ENCODE data around the gene DRAXIN.
A peak's percentile ranks its signal among the peaks of the same experiment; 100 is the strongest.

Gene DRAXIN

GRCh38 chr1:11766429-11766776 lies 74.9 kb downstream of the DRAXIN start:
- no peak for DNase-seq

- no peak for DNase-seq
These were observed 76.6 kb downstream of the DRAXIN start for GRCh38 chr1:11767922-11768704.

- no peak for DNase-seq
These were observed 77.3 kb downstream of the DRAXIN start for GRCh38 chr1:11768821-11769220.

- DNase-seq = no peak
These were observed 77.8 kb downstream of the DRAXIN start for GRCh38 chr1:11769274-11769673.

GRCh38 chr1:11770011-11770410 lies 78.5 kb downstream of the DRAXIN start:
- no peak for DNase-seq

GRCh38 chr1:11771481-11772043 lies 80.1 kb downstream of the DRAXIN start:
- no peak for DNase-seq

GRCh38 chr1:11772458-11772857 lies 80.9 kb downstream of the DRAXIN start:
- DNase-seq = peak; percentile 50

- no peak for DNase-seq
These were observed 83.2 kb downstream of the DRAXIN start for GRCh38 chr1:11774753-11775152.

Measured in inflammatory macrophage treated with lipopolysaccharide for 4 hours (primary cell).